ENCODE data around the gene ZNG1F. TPM values are rescaled to one million over a fixed set of nuclear protein-coding genes. Genes with fewer than 3 reads are reported as not detected.
"Not testable (repeated sequence)": the region's sequence is repeated elsewhere in the genome, so short reads cannot be mapped to it uniquely, and the experiment has no call there.

The ZNG1F gene

GRCh38 chr9:41090922-41091321, 98.2 kb downstream of the ZNG1F start:
- H3K4me3 ChIP-seq (ENCODE audit: low read length); H3K36me3 ChIP-seq (ENCODE audit: insufficient read depth, low read length); H3K4me1 ChIP-seq (ENCODE audit: control insufficient read depth, insufficient read depth, low read length); H3K27me3 ChIP-seq (ENCODE audit: control insufficient read depth, insufficient read depth, low read length); H3K9ac ChIP-seq (ENCODE audit: low read depth, low read length); H3K9me3 ChIP-seq (replicated peaks; ENCODE audit: low read length); H3K4me2 ChIP-seq (ENCODE audit: low read length): not testable (repeated sequence)

GRCh38 chr9:41090386-41090785, 98.7 kb downstream of the ZNG1F start:
- not testable (repeated sequence) for H3K9me3 ChIP-seq (replicated peaks; ENCODE audit: low read length); H3K4me2 ChIP-seq (ENCODE audit: low read length); H3K4me3 ChIP-seq (ENCODE audit: low read length); H3K27me3 ChIP-seq (ENCODE audit: control insufficient read depth, insufficient read depth, low read length); H3K9ac ChIP-seq (ENCODE audit: low read depth, low read length); H3K36me3 ChIP-seq (ENCODE audit: insufficient read depth, low read length); H3K4me1 ChIP-seq (ENCODE audit: control insufficient read depth, insufficient read depth, low read length)

GRCh38 chr9:41088450-41089059, 100.6 kb downstream of the ZNG1F start:
- not testable (repeated sequence) for H3K27me3 ChIP-seq (ENCODE audit: control insufficient read depth, insufficient read depth, low read length); H3K4me3 ChIP-seq (ENCODE audit: low read length); H3K36me3 ChIP-seq (ENCODE audit: insufficient read depth, low read length); H3K9ac ChIP-seq (ENCODE audit: low read depth, low read length); H3K9me3 ChIP-seq (replicated peaks; ENCODE audit: low read length); H3K4me1 ChIP-seq (ENCODE audit: control insufficient read depth, insufficient read depth, low read length); H3K4me2 ChIP-seq (ENCODE audit: low read length)

GRCh38 chr9:41087929-41088328, 101.2 kb downstream of the ZNG1F start:
- not testable (repeated sequence) for H3K4me2 ChIP-seq (ENCODE audit: low read length); H3K9ac ChIP-seq (ENCODE audit: low read depth, low read length); H3K4me3 ChIP-seq (ENCODE audit: low read length); H3K27me3 ChIP-seq (ENCODE audit: control insufficient read depth, insufficient read depth, low read length); H3K36me3 ChIP-seq (ENCODE audit: insufficient read depth, low read length); H3K4me1 ChIP-seq (ENCODE audit: control insufficient read depth, insufficient read depth, low read length); H3K9me3 ChIP-seq (replicated peaks; ENCODE audit: low read length)

- not testable (repeated sequence) for H3K27me3 ChIP-seq (ENCODE audit: control insufficient read depth, insufficient read depth, low read length); H3K4me1 ChIP-seq (ENCODE audit: control insufficient read depth, insufficient read depth, low read length); H3K4me3 ChIP-seq (ENCODE audit: low read length); H3K36me3 ChIP-seq (ENCODE audit: insufficient read depth, low read length); H3K9ac ChIP-seq (ENCODE audit: low read depth, low read length); H3K9me3 ChIP-seq (replicated peaks; ENCODE audit: low read length); H3K4me2 ChIP-seq (ENCODE audit: low read length)
These were observed 101.8 kb downstream of the ZNG1F start for GRCh38 chr9:41087157-41087780.

GRCh38 chr9:41086685-41087084, 102.4 kb downstream of the ZNG1F start:
- not testable (repeated sequence) for H3K4me1 ChIP-seq (ENCODE audit: control insufficient read depth, insufficient read depth, low read length); H3K27me3 ChIP-seq (ENCODE audit: control insufficient read depth, insufficient read depth, low read length); H3K4me3 ChIP-seq (ENCODE audit: low read length); H3K9ac ChIP-seq (ENCODE audit: low read depth, low read length); H3K36me3 ChIP-seq (ENCODE audit: insufficient read depth, low read length); H3K9me3 ChIP-seq (replicated peaks; ENCODE audit: low read length); H3K4me2 ChIP-seq (ENCODE audit: low read length)

- not testable (repeated sequence) for H3K9ac ChIP-seq (ENCODE audit: low read depth, low read length); H3K4me1 ChIP-seq (ENCODE audit: control insufficient read depth, insufficient read depth, low read length); H3K36me3 ChIP-seq (ENCODE audit: insufficient read depth, low read length); H3K9me3 ChIP-seq (replicated peaks; ENCODE audit: low read length); H3K4me3 ChIP-seq (ENCODE audit: low read length); H3K27me3 ChIP-seq (ENCODE audit: control insufficient read depth, insufficient read depth, low read length); H3K4me2 ChIP-seq (ENCODE audit: low read length)
These were observed 102.9 kb downstream of the ZNG1F start for GRCh38 chr9:41086215-41086614.

GRCh38 chr9:41082358-41082757, 106.8 kb downstream of the ZNG1F start:
- not testable (repeated sequence) for H3K9me3 ChIP-seq (replicated peaks; ENCODE audit: low read length); H3K4me3 ChIP-seq (ENCODE audit: low read length); H3K4me2 ChIP-seq (ENCODE audit: low read length); H3K27me3 ChIP-seq (ENCODE audit: control insufficient read depth, insufficient read depth, low read length); H3K4me1 ChIP-seq (ENCODE audit: control insufficient read depth, insufficient read depth, low read length); H3K9ac ChIP-seq (ENCODE audit: low read depth, low read length); H3K36me3 ChIP-seq (ENCODE audit: insufficient read depth, low read length)

Small RNA genes lying within 50 kb of the gene (small RNA-seq; reads per million reads assigned to genes)
- not detected for gene MIR4477A
- not detected for gene RNA5SP530

All from skeletal muscle satellite cell (primary cell).